Sigmoid colon (tissue), 7 donors: ENCODE results near the gene FXYD3. TPM values are rescaled to one million over a fixed set of nuclear protein-coding genes. Genes with fewer than 3 reads are reported as not detected.

Experiments used
- DNase-seq: peaks from one replicate; pipeline ENCODE4 v3.0.0-alpha.2; 2019
- H3K27ac ChIP-seq, 4 donors: fragments of 200-600 bp; sonication (generic); one replicate each; pipeline ENCODE4 v1.5.1; 2016 to 2019; ENCODE audit warnings: mild to moderate bottlenecking in 1 of 4
- H3K27me3 ChIP-seq, 3 donors: fragments of 200-600 bp; sonication (generic); one replicate each; pipeline ENCODE4 v1.5.1; 2019; ENCODE audit warnings: mild to moderate bottlenecking in 1 of 3
- H3K36me3 ChIP-seq, 4 donors: fragments of 200-600 bp; sonication (generic); one replicate each; pipeline ENCODE4 v1.5.1; 2016 to 2019
- H3K4me1 ChIP-seq, 4 donors: fragments of 200-600 bp; sonication (generic); one replicate each; pipeline ENCODE4 v1.5.1; 2017 to 2019
- H3K4me3 ChIP-seq, 4 donors: fragments of 200-600 bp; sonication (generic); one replicate each; pipeline ENCODE4 v1.5.1; 2017 to 2019; ENCODE audit warnings: mild to moderate bottlenecking in 2 of 4, moderate library complexity in 1 of 4
- H3K9me3 ChIP-seq, 4 donors: fragments of 200-600 bp in 3 of 4; sonication (generic) in 3 of 4; one replicate each; pipeline versions ENCODE4 v1.5.1 to v1.6.1; 2013 to 2019
- CTCF ChIP-seq, 4 experiments: fragments of 450-650 bp in 3 of 4; fragments of 200-600 bp in 1 of 4; IDR thresholded peaks; one replicate each; pipeline ENCODE4 v1.5.1; 2016 to 2019; ENCODE audit warnings: antibody characterized with exemption in 4 of 4, mild to moderate bottlenecking in 3 of 4, moderate library complexity in 2 of 4
- EP300 ChIP-seq, 4 donors: sonication (generic); formaldehyde crosslinking; IDR thresholded peaks; one replicate each; pipeline ENCODE4 v1.6.1; 2017; ENCODE audit warnings: antibody characterized with exemption in 4 of 4
- POLR2A ChIP-seq, 2 donors: fragments of 450-650 bp; IDR thresholded peaks; one replicate each; pipeline ENCODE4 v1.6.1; 2016; ENCODE audit warnings: antibody characterized with exemption in 2 of 2, mild to moderate bottlenecking in 2 of 2, moderate library complexity in 2 of 2
- POLR2AphosphoS5 ChIP-seq, 4 donors: sonication (generic); formaldehyde crosslinking; IDR thresholded peaks; one replicate each; pipeline ENCODE4 v1.6.1; 2017; ENCODE audit warnings: antibody characterized with exemption in 4 of 4
- WGBS, 2 donors: extraction: QIAGEN DNeasy Blood & Tissue Kit; methylation state at CpG; one replicate each; pipeline ENCODE4 v1.1.7; 2013; 5-methylcytosine and 5-hydroxymethylcytosine counted together
- intact Hi-C: fragments of 100-400 bp; cut with DNase I; formaldehyde crosslinking; loops from one replicate; pipeline ENCODE4 v1.15.1; 2023
- polyA plus RNA-seq, 3 donors: library from polyadenylated mRNA; stranded (reverse); fragments of 200-250 nt; gene quantifications; one replicate each; pipeline ENCODE4 v1.2.3, GENCODE V29; 2013
- total RNA-seq, 4 donors: library from RNA; depleted of rRNA; stranded (reverse); fragments of >200 nt; gene quantifications; one replicate each; pipeline ENCODE4 v1.1.0, GENCODE V29; 2016
- donor health status: healthy with polysubstance abuse.
- donor health status: Bipolar disorder and iron deficiency.
- donor health status: healthy.

FXYD3 gene
- total and polyA plus RNA-seq, 7 donors: 3.7 to 3,333 (median 15.3) TPM

- peak; percentile 90 for DNase-seq
- Histone ChIP-seq H3K36me3 (no peaks in the 10 kb centered on the region), H3K4me1 (peaks cover 0 to 32% (median 21%) of the 10 kb centered on the region in 4 donors), H3K9me3 (no peaks in the 10 kb centered on the region), H3K4me3 (peak overlapping the region; percentile 17 to 39 (median 36)), H3K27me3 (peaks cover 12 to 38% (median 13%) of the 10 kb centered on the region in 3 donors), H3K27ac (peak overlapping the region; percentile 71 to 84 (median 79))
- WGBS, 2 donors: 1 to 2% methylated on average over 7 of the region's 7 CpGs
- TF ChIP-seq POLR2AphosphoS5 (IDR thresholded peaks at IDR 0.05) (peak in 2 of 4 donors; percentile 4 to 25), POLR2A (IDR thresholded peaks at IDR 0.05) (no peak), CTCF (IDR thresholded peaks at IDR 0.05) (peak; percentile 80 to 95 (median 87)), EP300 (IDR thresholded peaks at IDR 0.05) (peak in 1 of 4 donors; percentile 38)
- intact Hi-C loops: loop anchor here (2.0 kb wide), 1 partner anchor 21 kb away; the partner anchor contains the start of gene FXYD3
These were observed 19.8 kb downstream of the FXYD3 start for GRCh38 chr19:35135389-35135909.

GRCh38 chr19:35136231-35136630 lies 20.6 kb downstream of the FXYD3 start:
- peaks cover 0 to 37% (median 25%) of the 10 kb centered on the region in 4 donors for H3K4me1 ChIP-seq
- intact Hi-C loops: no loop called here
- no peak overlapping the region for H3K4me3 ChIP-seq
- WGBS, 2 donors: 79 to 84% methylated on average over 11 of the region's 11 CpGs
- H3K27me3 ChIP-seq: peaks cover 13 to 45% (median 19%) of the 10 kb centered on the region in 3 donors
- no peaks in the 10 kb centered on the region for H3K36me3 ChIP-seq
- DNase-seq: no peak
- H3K9me3 ChIP-seq: no peaks in the 10 kb centered on the region
- H3K27ac ChIP-seq: peak overlapping the region; percentile 23 to 84 (median 68)
- TF ChIP-seq POLR2A (IDR thresholded peaks at IDR 0.05) (no peak), POLR2AphosphoS5 (IDR thresholded peaks at IDR 0.05) (no peak), CTCF (IDR thresholded peaks at IDR 0.05) (no peak), EP300 (IDR thresholded peaks at IDR 0.05) (no peak)

- Histone ChIP-seq H3K4me1 (peaks cover 0 to 46% (median 34%) of the 10 kb centered on the region in 4 donors), H3K36me3 (no peaks in the 10 kb centered on the region), H3K27me3 (peaks cover 17 to 54% (median 21%) of the 10 kb centered on the region in 3 donors), H3K9me3 (no peaks in the 10 kb centered on the region), H3K4me3 (no peak overlapping the region), H3K27ac (peak overlapping the region; percentile 82 to 84 (median 84))
- intact Hi-C loops: no loop called here
- DNase-seq: no peak
- TF ChIP-seq CTCF (IDR thresholded peaks at IDR 0.05): no peak
- 23 to 56% methylated on average over 9 of the region's 9 CpGs for WGBS, 2 donors
These were observed 21.5 kb downstream of the FXYD3 start for GRCh38 chr19:35136977-35137702.

GRCh38 chr19:35138305-35138892 lies 22.8 kb downstream of the FXYD3 start, which contains the start of gene FXYD1:
Gene FXYD1 (plus strand): TSS chr19:35138824. CDS start chr19:35140080, 1,256 bp downstream.
- H3K27ac ChIP-seq: peak within 1 kb of the TSS; percentile 82 to 84 (median 84)
- H3K4me3 ChIP-seq: peak within 1 kb of the TSS; percentile 34 to 53 (median 47)
- no peaks in the 10 kb centered on the region for H3K36me3 ChIP-seq
- peak; percentile 87 for DNase-seq
- TF ChIP-seq POLR2AphosphoS5 (IDR thresholded peaks at IDR 0.05) (peak in 3 of 4 donors; percentile 4 to 65 (median 26)), EP300 (IDR thresholded peaks at IDR 0.05) (no peak), POLR2A (IDR thresholded peaks at IDR 0.05) (no peak), CTCF (IDR thresholded peaks at IDR 0.05) (no peak)
- intact Hi-C loops: no loop called here
- WGBS, 2 donors: 67 to 72% methylated on average over 18 of the region's 18 CpGs
- H3K27me3 ChIP-seq: peaks cover 29 to 67% (median 34%) of the 10 kb centered on the region in 3 donors
- H3K9me3 ChIP-seq: no peaks in the 10 kb centered on the region
- H3K4me1 ChIP-seq: peaks cover 0 to 58% (median 46%) of the 10 kb centered on the region in 4 donors
